ENCODE data around the gene SPCS3.
"Not testable (repeated sequence)": the region's sequence is repeated elsewhere in the genome, so short reads cannot be mapped to it uniquely, and the experiment has no call there.

Gene SPCS3

GRCh38 chr4:176319704-176320339, at the start of gene SPCS3:
TSS of gene SPCS3 (plus strand) at chr4:176319966. CDS start at chr4:176320077, 111 bp downstream.
- DNase-seq = peak; percentile 98 to 100 (median 99)

DNA sequence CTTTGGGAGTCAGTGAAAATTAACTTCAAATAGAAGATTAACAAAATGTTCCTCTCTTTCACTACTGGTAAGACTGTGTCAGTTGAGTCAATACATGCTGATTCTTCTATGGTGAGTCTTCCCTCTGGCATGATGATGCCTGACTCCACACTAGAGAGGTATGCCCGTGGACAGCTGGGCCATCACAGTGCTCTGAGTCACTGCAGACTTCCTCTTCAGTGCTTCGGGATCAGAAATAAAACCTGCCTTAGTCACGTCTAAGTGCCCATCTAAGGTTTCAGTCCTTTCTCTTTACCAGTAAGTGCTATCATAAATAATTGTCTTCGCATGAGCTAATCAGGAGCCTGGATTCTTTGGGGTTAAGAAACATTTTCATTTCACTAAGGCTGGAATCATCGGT, 49.1 kb upstream of the SPCS3 start:
- DNase-seq = peak; percentile 31 to 61 (median 42)

DNA sequence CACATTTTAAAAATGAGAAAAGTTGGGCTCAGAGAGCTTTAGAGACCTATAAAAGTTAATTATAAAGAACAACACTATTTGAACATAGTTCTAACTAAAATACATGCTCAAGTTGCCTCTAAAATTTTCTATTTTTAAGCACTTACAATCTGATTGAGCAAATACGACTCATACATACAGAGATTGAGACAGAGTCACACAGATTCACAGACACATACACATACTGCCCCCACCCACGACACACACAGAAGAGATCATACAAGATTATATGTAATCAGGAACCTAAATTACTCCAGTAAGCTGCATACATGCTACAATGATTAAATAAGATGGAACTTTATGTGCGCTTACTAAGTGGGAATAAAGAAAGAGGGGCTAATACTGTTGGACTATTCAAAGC, 48.0 kb upstream of the SPCS3 start:
- DNase-seq = peak; percentile 27 to 38 (median 34)

DNA sequence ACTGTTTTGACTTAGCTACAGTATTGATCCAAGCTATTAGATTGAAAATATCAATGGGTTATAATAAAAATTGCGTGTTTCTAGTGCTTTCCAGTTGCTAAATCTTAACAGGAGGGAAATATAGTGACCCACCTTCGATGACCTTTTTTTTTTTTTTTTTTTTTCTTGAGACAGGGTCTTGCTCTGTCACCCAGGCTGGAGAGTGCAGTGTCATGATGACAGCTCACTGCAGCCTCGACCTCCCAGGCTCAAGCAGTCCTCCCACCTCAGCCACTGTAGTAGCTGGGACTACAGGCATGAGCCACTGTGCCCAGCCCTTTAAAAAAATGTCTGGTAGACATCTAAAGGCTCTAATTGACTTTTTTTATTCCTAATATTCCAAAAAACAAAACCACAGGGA, 47.0 kb upstream of the SPCS3 start:
- DNase-seq = no peak

DNA sequence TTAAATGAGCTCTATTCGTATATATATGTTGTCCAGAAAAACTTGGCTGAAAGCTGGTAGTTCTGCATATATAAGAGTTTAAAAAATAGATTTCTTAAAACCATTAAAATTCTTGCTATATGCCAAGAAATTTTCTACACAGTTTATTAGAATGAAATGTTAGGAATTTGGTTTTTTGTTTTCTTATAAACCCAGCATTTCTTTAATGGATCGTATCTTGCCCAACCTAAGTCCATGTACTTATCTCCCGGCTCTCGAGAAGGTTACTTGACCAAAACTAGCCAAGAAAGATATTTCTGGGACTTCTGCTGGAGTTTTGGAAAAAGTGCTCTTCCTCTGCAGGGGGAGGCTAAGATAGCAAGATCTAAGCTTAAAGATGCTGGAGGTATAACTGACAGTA, 46.0 kb upstream of the SPCS3 start:
- no peak for DNase-seq

DNA sequence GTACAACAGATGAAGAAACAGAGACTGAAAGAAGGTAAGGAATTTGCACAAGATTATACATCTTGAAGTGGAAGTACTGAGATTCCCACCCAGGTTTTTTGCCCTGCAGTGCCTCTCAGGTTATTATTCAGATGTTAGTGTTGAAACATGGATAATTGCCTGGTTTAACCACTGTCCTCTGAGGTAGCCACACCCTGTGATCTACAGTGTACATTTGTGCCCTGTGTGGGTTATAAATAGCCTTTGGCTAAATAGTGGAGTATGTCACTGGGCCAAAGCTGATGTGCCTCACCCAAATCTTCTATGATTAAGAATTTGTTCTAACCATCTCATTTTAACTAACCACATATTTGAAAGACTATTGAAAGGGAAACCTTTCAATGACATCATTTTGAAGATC, 45.3 kb upstream of the SPCS3 start:
- DNase-seq = no peak

- no peak for DNase-seq
Measured at GRCh38 chr4:176276710-176277109, 43.1 kb upstream of the SPCS3 start.

DNA sequence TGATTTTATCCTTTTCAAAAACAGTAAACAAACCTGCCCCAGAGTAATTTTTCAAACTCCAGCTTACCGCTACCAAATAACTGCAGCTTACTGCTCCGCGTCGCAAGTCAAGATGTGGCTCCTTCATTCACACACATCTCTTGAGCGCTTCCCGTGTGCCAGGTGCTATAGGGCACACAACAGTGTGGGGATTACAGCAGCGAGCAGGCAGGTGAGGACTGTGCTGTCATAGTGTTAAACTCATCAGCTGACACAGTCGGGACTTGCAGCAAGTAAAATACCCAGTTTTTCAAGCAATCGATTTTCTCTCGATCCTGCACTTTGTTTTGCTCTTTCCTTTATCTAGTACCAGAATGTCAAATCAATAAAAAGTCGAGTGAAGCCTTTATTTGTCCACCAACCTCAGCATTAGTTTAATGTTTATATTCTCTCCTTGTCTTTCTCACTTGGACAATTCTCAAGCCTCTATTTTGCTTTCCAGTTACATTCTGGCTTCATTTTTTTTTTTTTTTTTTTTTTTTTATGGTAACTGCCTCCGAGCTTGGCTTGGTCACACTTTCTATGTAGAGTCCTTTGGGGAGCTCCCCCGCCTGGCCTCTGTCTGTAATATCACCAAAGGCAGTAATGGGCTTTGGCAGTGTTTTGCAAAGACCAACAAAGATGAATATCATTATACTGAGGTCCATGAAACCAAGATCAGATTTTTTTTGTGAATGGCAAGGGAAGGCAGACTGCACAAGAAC, 42.4 kb upstream of the SPCS3 start:
- DNase-seq = peak; percentile 32 to 50 (median 49)

- DNase-seq = not testable (repeated sequence)
Measured at GRCh38 chr4:176279560-176279959, 40.2 kb upstream of the SPCS3 start.

GRCh38 chr4:176286728-176287127, 33.0 kb upstream of the SPCS3 start:
- no peak for DNase-seq

- no peak for DNase-seq
Measured at GRCh38 chr4:176287546-176287945, 32.2 kb upstream of the SPCS3 start.

DNA sequence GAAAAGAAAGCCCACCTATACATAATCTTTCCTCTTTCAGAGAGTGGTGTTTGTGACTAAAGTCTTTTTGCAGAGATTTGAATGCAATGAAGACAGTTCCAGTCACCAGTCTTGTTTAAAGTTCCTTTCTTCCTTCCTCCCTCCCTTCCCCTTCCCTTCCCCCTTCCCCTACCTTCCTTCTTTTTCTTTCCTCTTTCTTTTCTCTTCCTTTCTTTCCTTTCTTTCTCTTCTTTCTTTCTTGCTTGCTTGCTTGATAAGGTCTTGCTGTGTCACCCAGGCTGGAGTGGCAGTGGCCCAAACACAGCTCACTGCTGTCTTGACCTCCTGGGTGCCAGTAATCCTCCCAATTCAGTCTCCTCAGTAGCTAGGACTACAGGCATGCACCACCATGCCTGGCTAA, 31.7 kb upstream of the SPCS3 start:
- no peak for DNase-seq

DNA sequence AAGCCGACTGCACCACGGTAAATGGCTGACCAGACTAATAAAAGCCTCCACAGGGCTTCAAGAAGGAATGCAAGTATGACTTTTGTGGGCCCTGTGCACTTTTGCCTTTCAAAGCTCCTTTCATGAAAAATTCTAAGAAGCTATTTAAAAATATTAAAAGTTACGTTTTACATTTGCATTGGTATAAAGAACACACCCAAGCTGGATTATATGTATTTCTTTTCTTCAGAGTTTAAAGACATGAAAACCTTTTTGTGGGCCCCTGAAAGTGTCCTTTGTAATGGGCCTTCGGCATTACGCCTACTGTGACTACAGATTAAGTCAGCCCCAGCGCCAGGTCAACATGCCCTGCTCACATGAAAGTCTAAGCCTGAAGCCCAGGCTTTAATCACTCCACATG, 30.2 kb upstream of the SPCS3 start:
- no peak for DNase-seq

DNA sequence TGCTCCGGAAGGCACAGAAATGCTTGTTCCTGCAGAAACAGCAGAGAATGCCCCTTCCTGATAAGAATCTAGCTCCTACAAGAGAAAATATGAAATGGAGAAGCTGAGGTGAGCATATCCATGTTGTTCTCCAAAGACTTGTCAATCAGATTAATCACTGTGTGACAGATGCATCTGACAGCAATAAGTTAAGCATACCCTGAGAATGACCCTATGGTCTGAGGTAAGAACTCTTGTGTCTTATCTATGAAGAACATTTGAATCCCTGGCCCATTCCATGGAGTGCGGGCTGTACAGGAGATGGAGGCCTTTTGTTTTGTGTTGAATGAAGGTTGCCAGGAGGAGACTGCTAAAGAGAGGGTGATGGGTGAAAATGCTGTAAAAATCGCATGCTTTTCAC, 29.2 kb upstream of the SPCS3 start:
- no peak for DNase-seq

- no peak for DNase-seq
Measured at GRCh38 chr4:176291748-176292147, 28.0 kb upstream of the SPCS3 start.

- no peak for DNase-seq
Measured at GRCh38 chr4:176292920-176293319, 26.8 kb upstream of the SPCS3 start.

DNA sequence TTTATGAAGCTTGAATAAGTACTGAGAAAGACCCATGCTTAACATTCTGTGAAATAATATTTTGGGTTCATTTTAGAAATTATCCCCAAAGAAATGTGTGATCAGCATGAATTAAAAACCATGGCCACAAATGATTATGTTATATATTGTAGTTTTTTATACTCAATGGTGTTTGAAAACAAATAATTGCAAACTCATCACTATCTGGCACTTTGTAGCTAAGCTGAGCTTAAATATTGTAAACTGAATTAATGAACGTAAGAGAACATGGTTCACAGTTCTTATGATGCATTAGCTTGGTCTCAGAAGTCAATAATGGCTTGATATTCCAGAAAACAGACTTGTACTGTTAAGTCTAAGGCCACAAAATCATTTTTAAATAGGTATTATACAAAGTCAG, 26.1 kb upstream of the SPCS3 start:
- DNase-seq = no peak

DNA sequence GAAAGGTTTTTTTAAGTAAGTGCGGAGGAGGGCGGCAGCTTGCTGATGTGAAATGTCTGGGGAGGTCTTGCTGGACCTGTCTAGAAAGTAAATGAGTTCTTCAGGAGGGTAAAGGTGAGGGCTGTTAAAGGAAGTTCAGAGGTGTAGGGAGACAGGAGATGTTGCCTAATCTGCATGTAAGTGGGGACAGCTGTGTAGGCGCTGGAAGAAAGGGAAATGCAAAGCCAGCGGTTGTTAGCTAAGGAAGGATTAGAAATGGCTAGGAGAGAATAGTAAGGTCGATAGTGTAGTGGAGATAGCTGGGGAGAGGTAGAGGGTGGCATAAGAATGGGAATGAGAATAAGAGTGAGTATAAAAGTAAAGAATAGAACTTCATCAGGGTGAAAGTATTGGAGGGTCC, 23.9 kb upstream of the SPCS3 start:
- DNase-seq = not testable (repeated sequence)

DNA sequence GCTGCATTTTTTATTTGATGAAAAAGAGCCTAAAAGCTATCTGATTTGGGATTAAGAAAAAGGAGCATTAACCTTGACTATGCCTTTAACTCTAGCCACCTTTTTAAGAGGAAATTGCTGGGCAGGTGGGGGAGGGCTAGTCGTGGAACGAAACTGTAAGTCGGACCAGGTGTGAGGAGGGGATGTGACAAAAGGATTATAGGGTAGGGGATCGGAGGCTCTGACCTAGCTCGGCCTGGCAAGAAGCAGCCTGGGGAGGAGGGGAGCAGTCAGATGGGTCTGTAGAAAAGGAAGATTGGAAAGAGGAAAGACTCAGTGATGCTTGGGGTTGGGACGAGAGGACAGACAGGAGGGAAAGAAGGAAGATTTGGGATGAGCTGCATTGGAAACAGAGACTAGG, 21.1 kb upstream of the SPCS3 start:
- no peak for DNase-seq

DNA sequence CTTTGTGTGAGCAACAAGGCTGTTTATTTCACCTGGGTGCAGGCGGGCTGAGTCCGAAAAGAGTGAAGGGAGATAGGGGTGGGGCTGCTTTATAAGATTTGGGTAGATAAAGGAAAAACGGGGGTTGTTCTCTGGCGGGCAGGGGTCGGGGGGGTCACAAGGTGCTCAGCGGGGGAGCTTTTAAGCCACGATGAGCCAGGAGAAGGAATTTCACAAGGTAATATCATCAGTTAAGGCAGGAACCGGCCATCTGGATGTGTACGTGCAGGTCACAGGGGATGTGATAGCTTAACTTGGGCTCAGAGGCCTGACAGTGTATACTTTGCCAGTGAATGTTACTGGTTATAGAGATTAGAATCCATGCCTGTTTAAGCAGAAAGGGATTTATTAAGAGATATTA, 19.7 kb upstream of the SPCS3 start:
- DNase-seq = no peak

DNA sequence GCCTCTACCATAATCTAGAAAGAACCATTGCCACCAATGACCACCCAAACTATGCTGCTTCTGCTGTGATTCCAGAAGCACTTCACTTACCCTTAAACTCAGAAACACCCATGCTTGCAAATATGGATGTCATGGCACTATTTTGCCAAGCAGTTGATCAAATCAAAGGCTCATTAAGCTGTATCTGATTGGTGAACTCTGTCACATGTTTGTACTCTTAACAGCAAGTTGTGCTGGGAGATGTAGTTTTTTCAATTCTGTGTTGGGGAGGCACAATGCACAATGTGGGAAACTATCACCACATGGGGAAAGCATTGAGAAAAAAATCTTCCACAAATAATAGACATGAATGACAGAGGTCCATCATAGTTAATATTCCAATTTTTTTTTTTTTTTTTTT, 19.2 kb upstream of the SPCS3 start:
- no peak for DNase-seq

DNA sequence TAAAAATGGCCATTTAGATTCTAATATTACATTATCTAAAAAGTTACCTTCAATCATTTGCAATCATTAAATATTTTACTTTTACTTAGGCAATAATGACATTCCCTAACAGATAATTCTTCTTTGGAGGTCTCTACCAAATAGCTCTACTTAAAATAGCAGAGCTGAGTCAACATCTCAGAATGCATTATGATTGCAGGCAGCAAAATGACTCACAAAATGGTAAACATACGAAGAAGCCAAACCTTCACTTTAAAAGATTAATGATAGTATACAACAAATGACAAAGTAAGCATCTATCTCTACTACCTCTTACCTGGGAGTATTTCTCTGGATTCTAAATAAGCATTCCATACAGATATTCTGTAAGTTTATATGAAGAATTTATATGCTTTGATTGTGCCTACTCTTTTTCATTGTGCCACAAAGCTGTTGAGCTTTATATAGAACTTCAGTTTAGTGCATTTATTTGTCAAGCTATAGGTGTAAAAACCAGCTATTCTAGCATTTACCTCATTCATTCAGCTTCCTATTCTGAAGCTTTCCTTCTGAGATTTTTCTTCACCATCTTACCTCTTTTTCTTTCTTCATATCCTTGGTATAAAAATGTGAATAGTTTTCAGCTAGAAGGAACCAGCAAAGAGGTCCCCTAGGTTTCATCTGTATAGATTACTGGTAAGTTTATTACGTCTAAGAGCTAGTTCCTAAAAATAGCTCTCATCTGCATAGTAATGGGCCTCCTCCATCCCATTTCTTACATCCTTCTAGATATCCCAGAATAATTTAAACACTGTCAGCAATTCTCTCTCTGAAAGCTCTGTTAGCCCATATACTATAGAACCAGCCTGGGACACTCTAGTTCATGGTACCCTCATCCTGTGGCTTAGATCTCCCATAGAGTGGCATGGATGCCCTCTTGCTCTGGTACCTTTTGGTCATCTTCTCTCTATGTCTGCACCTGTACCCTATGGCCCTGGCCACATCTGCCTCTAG, 17.2 kb upstream of the SPCS3 start:
- no peak for DNase-seq

- DNase-seq = no peak
Measured at GRCh38 chr4:176303938-176304337, 15.8 kb upstream of the SPCS3 start.

Data from suppressor macrophage treated with lipopolysaccharide for 1 hour (primary cell).